ENCODE measurements around the gene FGF22. TPM values are rescaled to one million over a fixed set of nuclear protein-coding genes. Genes with fewer than 3 reads are reported as not detected.
A peak's percentile ranks its signal among the peaks of the same experiment; 100 is the strongest.
"Not testable (repeated sequence)": the region's sequence is repeated elsewhere in the genome, so short reads cannot be mapped to it uniquely, and the experiment has no call there.

Gene FGF22
- total and polyA plus RNA-seq, 2 donors from 2014 or later = 0.19 to 0.71 TPM

- Histone ChIP-seq H3K9me3 (ENCODE audit: control insufficient read depth in 2 of 3, insufficient read depth in 1 of 3, low read length in 3 of 3) (no peaks in the 10 kb centered on the region), H3K9ac (ENCODE audit: low read length in 3 of 3) (no peak overlapping the region), H3K4me3 (ENCODE audit: low read length in 3 of 3) (no peak overlapping the region), H3K27me3 (ENCODE audit: control insufficient read depth, insufficient read depth, low read length) (no peaks in the 10 kb centered on the region), H3K4me1 (ENCODE audit: control insufficient read depth in 2 of 3, insufficient read depth in 2 of 3, low read depth in 1 of 3, low read length in 3 of 3) (peaks cover 0 to 5% (median 0%) of the 10 kb centered on the region in 3 donors), H3K27ac (ENCODE audit: low read depth in 2 of 2, low read length in 2 of 2) (no peak overlapping the region), H3K36me3 (ENCODE audit: control insufficient read depth in 2 of 3, insufficient read depth in 3 of 3, low read length in 3 of 3) (peaks cover 0 to 5% (median 3%) of the 10 kb centered on the region in 3 donors)
- TF ChIP-seq CTCF (IDR thresholded peaks at IDR 0.05; ENCODE audit: borderline replicate concordance, extremely low read depth, insufficient read depth) = peak; percentile 15
- no peak for FAIRE-seq
- no peak for DNase-seq
- intact Hi-C loops (cut with DNase I) = no loop called here
Observed at GRCh38 chr19:628168-628567, 11.5 kb upstream of the FGF22 start.

GRCh38 chr19:629515-629914 is 10.2 kb upstream of the FGF22 start:
- H3K4me3 ChIP-seq (ENCODE audit: low read length in 3 of 3); H3K27ac ChIP-seq (ENCODE audit: low read depth in 2 of 2, low read length in 2 of 2); H3K27me3 ChIP-seq (ENCODE audit: control insufficient read depth, insufficient read depth, low read length); H3K9me3 ChIP-seq (ENCODE audit: control insufficient read depth in 2 of 3, insufficient read depth in 1 of 3, low read length in 3 of 3); FAIRE-seq; H3K9ac ChIP-seq (ENCODE audit: low read length in 3 of 3); intact Hi-C loops (cut with DNase I); H3K36me3 ChIP-seq (ENCODE audit: control insufficient read depth in 2 of 3, insufficient read depth in 3 of 3, low read length in 3 of 3): not testable (repeated sequence)
- DNase-seq = peak in 3 of 5 donors; percentile 34 to 58 (median 50)
- peaks cover 0 to 11% (median 4%) of the 10 kb centered on the region in 3 donors for H3K4me1 ChIP-seq (ENCODE audit: control insufficient read depth in 2 of 3, insufficient read depth in 2 of 3, low read depth in 1 of 3, low read length in 3 of 3)

GRCh38 chr19:629961-630714 is 9.5 kb upstream of the FGF22 start:
- Histone ChIP-seq H3K36me3 (ENCODE audit: control insufficient read depth in 2 of 3, insufficient read depth in 3 of 3, low read length in 3 of 3) (peaks cover 0 to 3% (median 0%) of the 10 kb centered on the region in 3 donors), H3K4me1 (ENCODE audit: control insufficient read depth in 2 of 3, insufficient read depth in 2 of 3, low read depth in 1 of 3, low read length in 3 of 3) (peaks cover 0 to 11% (median 4%) of the 10 kb centered on the region in 3 donors), H3K9me3 (ENCODE audit: control insufficient read depth in 2 of 3, insufficient read depth in 1 of 3, low read length in 3 of 3) (no peaks in the 10 kb centered on the region), H3K27me3 (ENCODE audit: control insufficient read depth, insufficient read depth, low read length) (no peaks in the 10 kb centered on the region), H3K27ac (ENCODE audit: low read depth in 2 of 2, low read length in 2 of 2) (no peak overlapping the region), H3K9ac (ENCODE audit: low read length in 3 of 3) (no peak overlapping the region), H3K4me3 (ENCODE audit: low read length in 3 of 3) (no peak overlapping the region)
- no peak for DNase-seq
- FAIRE-seq = no peak
- TF ChIP-seq CTCF (IDR thresholded peaks at IDR 0.05; ENCODE audit: borderline replicate concordance, extremely low read depth, insufficient read depth) = no peak
- intact Hi-C loops (cut with DNase I) = no loop called here

- Histone ChIP-seq H3K4me1 (ENCODE audit: control insufficient read depth in 2 of 3, insufficient read depth in 2 of 3, low read depth in 1 of 3, low read length in 3 of 3) (peaks cover 0 to 11% (median 4%) of the 10 kb centered on the region in 3 donors), H3K27ac (ENCODE audit: low read depth in 2 of 2, low read length in 2 of 2) (no peak overlapping the region), H3K9ac (ENCODE audit: low read length in 3 of 3) (peak overlapping the region; percentile 72 to 93 (median 81)), H3K27me3 (ENCODE audit: control insufficient read depth, insufficient read depth, low read length) (no peaks in the 10 kb centered on the region), H3K36me3 (ENCODE audit: control insufficient read depth in 2 of 3, insufficient read depth in 3 of 3, low read length in 3 of 3) (no peaks in the 10 kb centered on the region), H3K9me3 (ENCODE audit: control insufficient read depth in 2 of 3, insufficient read depth in 1 of 3, low read length in 3 of 3) (no peaks in the 10 kb centered on the region), H3K4me3 (ENCODE audit: low read length in 3 of 3) (peak overlapping the region; percentile 75 to 93 (median 90))
- no peak for TF ChIP-seq CTCF (IDR thresholded peaks at IDR 0.05; ENCODE audit: borderline replicate concordance, extremely low read depth, insufficient read depth)
- intact Hi-C loops (cut with DNase I) = no loop called here
- FAIRE-seq (no peak), DNase-seq (peak in 3 of 5 donors; percentile 52 to 77 (median 70))
Observed at GRCh38 chr19:632579-633067, 7.1 kb upstream of the FGF22 start.

All from kidney (tissue), 14 donors.